GM12878 (cell line): ENCODE results near the gene REV3L. TPM values are rescaled to one million over a fixed set of nuclear protein-coding genes. Genes with fewer than 3 reads are reported as not detected.
A peak's percentile ranks its signal among the peaks of the same experiment; 100 is the strongest.

Experiments used
- CHD1 ChIP-seq: IDR thresholded peaks from 2 replicates; pipeline ENCODE4 v1.6.1; 2012; ENCODE audit warnings: low read depth, low read length, improper control_type of control experiment
- ESRRA ChIP-seq: IDR thresholded peaks from 2 replicates; pipeline ENCODE4 v1.6.1; 2012; ENCODE audit warnings: mild to moderate bottlenecking, low read length, improper control_type of control experiment
- KAT2A ChIP-seq: conservative IDR thresholded peaks from 2 replicates; pipeline ENCODE4 v1.6.1; 2011; ENCODE audit warnings: low read depth, low read length; ENCODE audit not compliant: control insufficient read depth
- POU2F2 ChIP-seq: IDR thresholded peaks from 3 replicates; pipeline ENCODE4 v1.6.1; 2011; ENCODE audit warnings: low read depth, mild to moderate bottlenecking, low read length, borderline replicate concordance
- SMC3 ChIP-seq: IDR thresholded peaks from 2 replicates; pipeline ENCODE4 v1.6.1; 2011; ENCODE audit warnings: low read length, improper control_type of control experiment, borderline replicate concordance
- SP1 ChIP-seq: IDR thresholded peaks from one replicate; pipeline ENCODE4 v1.6.1; 2011; ENCODE audit warnings: low read depth, low read length
- SREBF1 ChIP-seq: IDR thresholded peaks from 2 replicates; pipeline ENCODE4 v1.6.1; 2012; ENCODE audit warnings: mild to moderate bottlenecking, low read length
- STAT3 ChIP-seq: IDR thresholded peaks from 2 replicates; pipeline ENCODE4 v1.6.1; 2011; ENCODE audit warnings: low read depth, low read length, improper control_type of control experiment
- TCF7 ChIP-seq: IDR thresholded peaks from 2 replicates; pipeline ENCODE4 v1.6.1; 2014; ENCODE audit warnings: antibody characterized with exemption, borderline replicate concordance
- WRNIP1 ChIP-seq: IDR thresholded peaks from 2 replicates; pipeline ENCODE4 v1.6.1; 2011; ENCODE audit warnings: low read depth, low read length, improper control_type of control experiment, borderline replicate concordance
- ZNF24 ChIP-seq: fragments of 450-650 bp; IDR thresholded peaks from 2 replicates; pipeline ENCODE4 v1.6.1; 2017; ENCODE audit warnings: antibody characterized with exemption, mild to moderate bottlenecking
- polyA plus RNA-seq, 11 experiments: library from polyadenylated mRNA; depleted of rRNA in 4 of 11; unstranded in 6 of 11; stranded (reverse) in 5 of 11; fragments of >200 nt; fragmentation: Nextera tagmentation in 4 of 11; fragmentation: Illumina TruSeq in 1 of 11; extraction: Ambion mirVana in 4 of 11; extraction: Trizol in 1 of 11; gene quantifications; 1 replicate in 1 of 11; 2 replicates in 10 of 11; pipeline versions ENCODE4 v1.2.1 to v1.2.3, GENCODE V29; 2011 to 2016; ENCODE audit warnings: inconsistent platforms in 2 of 11, missing spikeins in 2 of 11, low read depth in 1 of 11
- total RNA-seq, 4 experiments: library from RNA; depleted of rRNA in 3 of 4; stranded (reverse); fragments of >200 nt in 3 of 4; fragmentation: Illumina TruSeq in 1 of 4; extraction: Trizol in 1 of 4; gene quantifications; 2 replicates each; pipeline versions ENCODE4 v1.2.1 to v1.2.3, GENCODE V29; 2013 to 2021
- TF ChIP-seq, protein P1 (sequence below): fragments of 450-650 bp; formaldehyde crosslinking; IDR thresholded peaks from 2 replicates; pipeline ENCODE4 v1.5.0; 2022; ENCODE audit warnings: mild to moderate bottlenecking, missing genetic modification characterization
- TF ChIP-seq, protein P2 (sequence below): fragments of 450-650 bp; IDR thresholded peaks from 2 replicates; pipeline ENCODE4 v1.6.1; 2017; ENCODE audit warnings: borderline replicate concordance
- TF ChIP-seq, protein P3 (sequence below): fragments of 450-650 bp; formaldehyde crosslinking; IDR thresholded peaks from 2 replicates; pipeline ENCODE4 v1.4.0; 2020; ENCODE audit warnings: mild to moderate bottlenecking, moderate library complexity
- TF ChIP-seq, protein P4 (sequence below): fragments of 450-650 bp; IDR thresholded peaks from 2 replicates; pipeline ENCODE4 v1.6.1; 2016; ENCODE audit warnings: mild to moderate bottlenecking
- TF ChIP-seq, protein P5 (sequence below): IDR thresholded peaks from 2 replicates; pipeline ENCODE4 v1.6.1; 2012; ENCODE audit warnings: low read length, inconsistent platforms
- TF ChIP-seq, protein P6 (sequence below): IDR thresholded peaks from 2 replicates; pipeline ENCODE4 v1.6.1; 2011; ENCODE audit warnings: low read depth, low read length, improper control_type of control experiment, borderline replicate concordance

REV3L gene
- total and polyA plus RNA-seq, 10 of the 15 experiments (the other 5 are each of a cell fraction or from before 2014, with no cell fraction given) = 7.6 to 33.6 (median 21.5) TPM

DNA sequence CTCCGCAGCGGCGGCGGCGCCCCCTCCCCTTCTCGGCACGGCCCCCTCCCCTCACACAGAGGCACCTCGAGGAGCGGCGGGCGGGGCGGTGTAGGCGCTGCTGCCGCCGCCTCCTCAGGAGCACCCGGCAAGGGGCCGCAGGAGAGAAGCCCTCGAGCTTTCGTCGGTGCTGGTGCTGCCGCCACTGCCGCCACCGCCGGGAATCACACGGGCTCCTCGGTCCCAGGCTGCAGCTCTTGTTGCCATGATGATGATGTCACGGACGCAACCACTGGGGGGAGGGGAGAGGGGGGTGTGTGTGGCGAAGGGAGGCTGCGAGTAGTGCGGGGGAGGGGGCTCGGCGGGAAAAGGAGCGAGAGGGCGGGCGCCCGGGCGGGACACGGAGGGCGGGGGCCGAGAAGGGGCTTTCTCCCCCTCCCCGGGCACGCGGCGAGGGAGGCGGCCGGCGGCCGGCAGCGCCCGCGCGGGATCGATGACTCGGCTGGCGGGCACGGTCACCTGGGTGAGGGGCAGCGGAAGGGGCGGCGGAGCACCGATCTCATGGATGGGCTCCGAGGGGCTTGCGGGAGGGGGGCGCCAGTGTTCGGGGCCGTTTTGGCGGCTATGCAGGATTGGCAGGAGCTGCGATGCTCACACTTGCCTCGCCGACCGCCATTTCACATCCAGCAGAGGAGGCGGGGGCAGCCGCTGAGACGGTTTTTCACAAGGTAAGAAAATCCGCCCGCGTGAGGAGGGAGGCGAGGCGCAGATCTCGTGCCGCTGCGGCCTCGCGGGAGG, at the start of gene REV3L (continued):
- TF ChIP-seq ZNF24 = no peak
- no peak for TF ChIP-seq WRNIP1
- no peak for TF ChIP-seq ESRRA
- TF ChIP-seq, protein P1, sequence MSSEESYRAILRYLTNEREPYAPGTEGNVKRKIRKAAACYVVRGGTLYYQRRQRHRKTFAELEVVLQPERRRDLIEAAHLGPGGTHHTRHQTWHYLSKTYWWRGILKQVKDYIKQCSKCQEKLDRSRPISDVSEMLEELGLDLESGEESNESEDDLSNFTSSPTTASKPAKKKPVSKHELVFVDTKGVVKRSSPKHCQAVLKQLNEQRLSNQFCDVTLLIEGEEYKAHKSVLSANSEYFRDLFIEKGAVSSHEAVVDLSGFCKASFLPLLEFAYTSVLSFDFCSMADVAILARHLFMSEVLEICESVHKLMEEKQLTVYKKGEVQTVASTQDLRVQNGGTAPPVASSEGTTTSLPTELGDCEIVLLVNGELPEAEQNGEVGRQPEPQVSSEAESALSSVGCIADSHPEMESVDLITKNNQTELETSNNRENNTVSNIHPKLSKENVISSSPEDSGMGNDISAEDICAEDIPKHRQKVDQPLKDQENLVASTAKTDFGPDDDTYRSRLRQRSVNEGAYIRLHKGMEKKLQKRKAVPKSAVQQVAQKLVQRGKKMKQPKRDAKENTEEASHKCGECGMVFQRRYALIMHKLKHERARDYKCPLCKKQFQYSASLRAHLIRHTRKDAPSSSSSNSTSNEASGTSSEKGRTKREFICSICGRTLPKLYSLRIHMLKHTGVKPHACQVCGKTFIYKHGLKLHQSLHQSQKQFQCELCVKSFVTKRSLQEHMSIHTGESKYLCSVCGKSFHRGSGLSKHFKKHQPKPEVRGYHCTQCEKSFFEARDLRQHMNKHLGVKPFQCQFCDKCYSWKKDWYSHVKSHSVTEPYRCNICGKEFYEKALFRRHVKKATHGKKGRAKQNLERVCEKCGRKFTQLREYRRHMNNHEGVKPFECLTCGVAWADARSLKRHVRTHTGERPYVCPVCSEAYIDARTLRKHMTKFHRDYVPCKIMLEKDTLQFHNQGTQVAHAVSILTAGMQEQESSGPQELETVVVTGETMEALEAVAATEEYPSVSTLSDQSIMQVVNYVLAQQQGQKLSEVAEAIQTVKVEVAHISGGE (CRISPR knock-in tag) = no peak
- no peak for TF ChIP-seq STAT3
- TF ChIP-seq, protein P2, sequence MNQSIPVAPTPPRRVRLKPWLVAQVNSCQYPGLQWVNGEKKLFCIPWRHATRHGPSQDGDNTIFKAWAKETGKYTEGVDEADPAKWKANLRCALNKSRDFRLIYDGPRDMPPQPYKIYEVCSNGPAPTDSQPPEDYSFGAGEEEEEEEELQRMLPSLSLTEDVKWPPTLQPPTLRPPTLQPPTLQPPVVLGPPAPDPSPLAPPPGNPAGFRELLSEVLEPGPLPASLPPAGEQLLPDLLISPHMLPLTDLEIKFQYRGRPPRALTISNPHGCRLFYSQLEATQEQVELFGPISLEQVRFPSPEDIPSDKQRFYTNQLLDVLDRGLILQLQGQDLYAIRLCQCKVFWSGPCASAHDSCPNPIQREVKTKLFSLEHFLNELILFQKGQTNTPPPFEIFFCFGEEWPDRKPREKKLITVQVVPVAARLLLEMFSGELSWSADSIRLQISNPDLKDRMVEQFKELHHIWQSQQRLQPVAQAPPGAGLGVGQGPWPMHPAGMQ = no peak
- TF ChIP-seq TCF7 = no peak
- TF ChIP-seq SMC3 = no peak
- TF ChIP-seq, protein P3, sequence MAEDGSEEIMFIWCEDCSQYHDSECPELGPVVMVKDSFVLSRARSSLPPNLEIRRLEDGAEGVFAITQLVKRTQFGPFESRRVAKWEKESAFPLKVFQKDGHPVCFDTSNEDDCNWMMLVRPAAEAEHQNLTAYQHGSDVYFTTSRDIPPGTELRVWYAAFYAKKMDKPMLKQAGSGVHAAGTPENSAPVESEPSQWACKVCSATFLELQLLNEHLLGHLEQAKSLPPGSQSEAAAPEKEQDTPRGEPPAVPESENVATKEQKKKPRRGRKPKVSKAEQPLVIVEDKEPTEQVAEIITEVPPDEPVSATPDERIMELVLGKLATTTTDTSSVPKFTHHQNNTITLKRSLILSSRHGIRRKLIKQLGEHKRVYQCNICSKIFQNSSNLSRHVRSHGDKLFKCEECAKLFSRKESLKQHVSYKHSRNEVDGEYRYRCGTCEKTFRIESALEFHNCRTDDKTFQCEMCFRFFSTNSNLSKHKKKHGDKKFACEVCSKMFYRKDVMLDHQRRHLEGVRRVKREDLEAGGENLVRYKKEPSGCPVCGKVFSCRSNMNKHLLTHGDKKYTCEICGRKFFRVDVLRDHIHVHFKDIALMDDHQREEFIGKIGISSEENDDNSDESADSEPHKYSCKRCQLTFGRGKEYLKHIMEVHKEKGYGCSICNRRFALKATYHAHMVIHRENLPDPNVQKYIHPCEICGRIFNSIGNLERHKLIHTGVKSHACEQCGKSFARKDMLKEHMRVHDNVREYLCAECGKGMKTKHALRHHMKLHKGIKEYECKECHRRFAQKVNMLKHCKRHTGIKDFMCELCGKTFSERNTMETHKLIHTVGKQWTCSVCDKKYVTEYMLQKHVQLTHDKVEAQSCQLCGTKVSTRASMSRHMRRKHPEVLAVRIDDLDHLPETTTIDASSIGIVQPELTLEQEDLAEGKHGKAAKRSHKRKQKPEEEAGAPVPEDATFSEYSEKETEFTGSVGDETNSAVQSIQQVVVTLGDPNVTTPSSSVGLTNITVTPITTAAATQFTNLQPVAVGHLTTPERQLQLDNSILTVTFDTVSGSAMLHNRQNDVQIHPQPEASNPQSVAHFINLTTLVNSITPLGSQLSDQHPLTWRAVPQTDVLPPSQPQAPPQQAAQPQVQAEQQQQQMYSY (CRISPR knock-in tag) = no peak
- TF ChIP-seq, protein P4, sequence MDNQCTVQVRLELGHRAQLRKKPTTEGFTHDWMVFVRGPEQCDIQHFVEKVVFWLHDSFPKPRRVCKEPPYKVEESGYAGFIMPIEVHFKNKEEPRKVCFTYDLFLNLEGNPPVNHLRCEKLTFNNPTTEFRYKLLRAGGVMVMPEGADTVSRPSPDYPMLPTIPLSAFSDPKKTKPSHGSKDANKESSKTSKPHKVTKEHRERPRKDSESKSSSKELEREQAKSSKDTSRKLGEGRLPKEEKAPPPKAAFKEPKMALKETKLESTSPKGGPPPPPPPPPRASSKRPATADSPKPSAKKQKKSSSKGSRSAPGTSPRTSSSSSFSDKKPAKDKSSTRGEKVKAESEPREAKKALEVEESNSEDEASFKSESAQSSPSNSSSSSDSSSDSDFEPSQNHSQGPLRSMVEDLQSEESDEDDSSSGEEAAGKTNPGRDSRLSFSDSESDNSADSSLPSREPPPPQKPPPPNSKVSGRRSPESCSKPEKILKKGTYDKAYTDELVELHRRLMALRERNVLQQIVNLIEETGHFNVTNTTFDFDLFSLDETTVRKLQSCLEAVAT = peak; percentile 100
- TF ChIP-seq, protein P5, sequence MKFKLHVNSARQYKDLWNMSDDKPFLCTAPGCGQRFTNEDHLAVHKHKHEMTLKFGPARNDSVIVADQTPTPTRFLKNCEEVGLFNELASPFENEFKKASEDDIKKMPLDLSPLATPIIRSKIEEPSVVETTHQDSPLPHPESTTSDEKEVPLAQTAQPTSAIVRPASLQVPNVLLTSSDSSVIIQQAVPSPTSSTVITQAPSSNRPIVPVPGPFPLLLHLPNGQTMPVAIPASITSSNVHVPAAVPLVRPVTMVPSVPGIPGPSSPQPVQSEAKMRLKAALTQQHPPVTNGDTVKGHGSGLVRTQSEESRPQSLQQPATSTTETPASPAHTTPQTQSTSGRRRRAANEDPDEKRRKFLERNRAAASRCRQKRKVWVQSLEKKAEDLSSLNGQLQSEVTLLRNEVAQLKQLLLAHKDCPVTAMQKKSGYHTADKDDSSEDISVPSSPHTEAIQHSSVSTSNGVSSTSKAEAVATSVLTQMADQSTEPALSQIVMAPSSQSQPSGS = no peak
- no peak; the same call in 2 of the 3 replicates for TF ChIP-seq POU2F2
- TF ChIP-seq KAT2A = no peak
- TF ChIP-seq CHD1 = no peak; the same call in 1 of the 2 replicates
- no peak for TF ChIP-seq SP1
- peak; percentile 44 for TF ChIP-seq SREBF1
- TF ChIP-seq, protein P6, sequence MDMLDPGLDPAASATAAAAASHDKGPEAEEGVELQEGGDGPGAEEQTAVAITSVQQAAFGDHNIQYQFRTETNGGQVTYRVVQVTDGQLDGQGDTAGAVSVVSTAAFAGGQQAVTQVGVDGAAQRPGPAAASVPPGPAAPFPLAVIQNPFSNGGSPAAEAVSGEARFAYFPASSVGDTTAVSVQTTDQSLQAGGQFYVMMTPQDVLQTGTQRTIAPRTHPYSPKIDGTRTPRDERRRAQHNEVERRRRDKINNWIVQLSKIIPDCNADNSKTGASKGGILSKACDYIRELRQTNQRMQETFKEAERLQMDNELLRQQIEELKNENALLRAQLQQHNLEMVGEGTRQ = no peak
